ENCODE results near the gene FOSL2. TPM values are rescaled to one million over a fixed set of nuclear protein-coding genes. Genes with fewer than 3 reads are reported as not detected.

The FOSL2 gene
- total RNA-seq, 1 experiment from 2014 or later = 141 TPM

GRCh38 chr2:28407131-28407975 is 14.7 kb downstream of the FOSL2 start:
- H3K27me3 Mint-ChIP-seq (ENCODE audit: insufficient read depth, unreplicated experiment) = no peaks in the 10 kb centered on the region
- no TSS peak for BruUV-seq (replicated peaks)
- H3K36me3 Mint-ChIP-seq (ENCODE audit: insufficient read depth, unreplicated experiment) = no peaks in the 10 kb centered on the region
- peaks cover 32% of the 10 kb centered on the region for H3K4me1 Mint-ChIP-seq (ENCODE audit: insufficient read depth, unreplicated experiment)
- DNase-seq (ENCODE audit: unreplicated experiment) = no peak
- CTCF ChIA-PET = interaction anchor here (0.9 to 1.0 kb wide), 3 partner anchors 45 to 724 kb away, joined by 3 to 5 read pairs (median 5); no protein-coding TSS in a partner anchor
- no peaks in the 10 kb centered on the region for H3K9me3 Mint-ChIP-seq (ENCODE audit: unreplicated experiment)
- peak overlapping the region; percentile 85 for H3K27ac Mint-ChIP-seq (ENCODE audit: low read depth, unreplicated experiment)
- H3K4me3 Mint-ChIP-seq (ENCODE audit: unreplicated experiment) = no peak overlapping the region
- intact Hi-C loops (cut with micrococcal nuclease) = loop anchor here (2.0 to 5.0 kb wide), 2 partner anchors 45 to 345 kb away; partner anchors contain the start of gene PPP1CB
- TF ChIP-seq, protein P1, sequence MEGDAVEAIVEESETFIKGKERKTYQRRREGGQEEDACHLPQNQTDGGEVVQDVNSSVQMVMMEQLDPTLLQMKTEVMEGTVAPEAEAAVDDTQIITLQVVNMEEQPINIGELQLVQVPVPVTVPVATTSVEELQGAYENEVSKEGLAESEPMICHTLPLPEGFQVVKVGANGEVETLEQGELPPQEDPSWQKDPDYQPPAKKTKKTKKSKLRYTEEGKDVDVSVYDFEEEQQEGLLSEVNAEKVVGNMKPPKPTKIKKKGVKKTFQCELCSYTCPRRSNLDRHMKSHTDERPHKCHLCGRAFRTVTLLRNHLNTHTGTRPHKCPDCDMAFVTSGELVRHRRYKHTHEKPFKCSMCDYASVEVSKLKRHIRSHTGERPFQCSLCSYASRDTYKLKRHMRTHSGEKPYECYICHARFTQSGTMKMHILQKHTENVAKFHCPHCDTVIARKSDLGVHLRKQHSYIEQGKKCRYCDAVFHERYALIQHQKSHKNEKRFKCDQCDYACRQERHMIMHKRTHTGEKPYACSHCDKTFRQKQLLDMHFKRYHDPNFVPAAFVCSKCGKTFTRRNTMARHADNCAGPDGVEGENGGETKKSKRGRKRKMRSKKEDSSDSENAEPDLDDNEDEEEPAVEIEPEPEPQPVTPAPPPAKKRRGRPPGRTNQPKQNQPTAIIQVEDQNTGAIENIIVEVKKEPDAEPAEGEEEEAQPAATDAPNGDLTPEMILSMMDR (IDR thresholded peaks at IDR 0.05; ENCODE audit: unreplicated experiment) = no peak
- POLR2A ChIA-PET = interaction anchor here (0.6 to 5.5 kb wide), 16 partner anchors 10 to 1856 kb away, joined by 3 to 53 read pairs (median 4); partner anchors contain the start of gene FOSL2

DNA sequence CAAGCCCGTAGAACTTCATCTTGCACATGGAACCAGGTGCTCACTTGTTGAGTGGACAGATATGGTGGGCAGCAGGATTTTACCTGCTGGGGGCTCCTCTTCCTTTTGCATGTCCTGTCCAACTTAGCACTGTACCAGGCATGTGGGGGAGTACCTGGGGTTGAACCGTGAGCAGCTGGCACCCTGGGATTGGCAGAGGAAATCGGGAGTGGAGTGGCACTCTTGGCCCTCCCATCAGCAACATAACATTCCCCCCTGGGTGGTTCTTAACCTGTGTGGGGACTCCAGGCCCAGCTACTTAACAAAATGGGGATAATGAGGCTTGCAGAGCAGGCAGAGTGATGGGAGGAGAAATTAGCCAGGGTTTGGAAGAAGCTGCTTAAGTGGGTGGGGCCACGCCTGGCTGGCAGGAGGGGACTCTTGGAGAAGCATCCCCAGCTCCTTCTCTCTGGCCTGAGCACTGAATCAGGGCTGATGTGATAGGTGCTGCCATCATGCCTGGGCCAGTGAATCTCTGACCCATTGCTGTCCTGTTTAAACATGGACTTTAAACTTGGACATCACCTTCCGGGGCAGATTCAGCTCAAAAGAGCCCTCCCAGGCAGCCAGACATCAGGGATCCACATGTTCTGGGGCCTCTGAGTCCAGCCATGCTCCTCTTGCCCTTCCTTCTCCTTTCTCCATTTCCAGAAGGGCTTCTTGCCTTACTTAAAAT is 15.5 kb downstream of the FOSL2 start:
- Mint-ChIP-seq H3K4me3 (ENCODE audit: unreplicated experiment) (no peak overlapping the region), H3K27me3 (ENCODE audit: insufficient read depth, unreplicated experiment) (no peaks in the 10 kb centered on the region), H3K4me1 (ENCODE audit: insufficient read depth, unreplicated experiment) (peaks cover 31% of the 10 kb centered on the region), H3K9me3 (ENCODE audit: unreplicated experiment) (no peaks in the 10 kb centered on the region), H3K36me3 (ENCODE audit: insufficient read depth, unreplicated experiment) (no peaks in the 10 kb centered on the region), H3K27ac (ENCODE audit: low read depth, unreplicated experiment) (peak overlapping the region; percentile 85)
- DNase-seq (ENCODE audit: unreplicated experiment) = no peak
- BruUV-seq (replicated peaks) = no TSS peak
- TF ChIP-seq, protein P1 (IDR thresholded peaks at IDR 0.05; ENCODE audit: unreplicated experiment) = no peak
- POLR2A ChIA-PET = interaction anchor here (0.5 to 5.5 kb wide), 22 partner anchors 7 to 704 kb away, joined by 3 to 53 read pairs (median 4); partner anchors contain the start of gene FOSL2
- CTCF ChIA-PET = interaction anchor here (0.8 to 1.0 kb wide), 4 partner anchors 45 to 725 kb away, joined by 3 to 5 read pairs (median 4); no protein-coding TSS in a partner anchor
- intact Hi-C loops (cut with micrococcal nuclease) = loop anchor here (2.0 to 5.0 kb wide), 2 partner anchors 45 to 344 kb away; partner anchors contain the start of gene PPP1CB

- TF ChIP-seq, protein P1 (IDR thresholded peaks at IDR 0.05; ENCODE audit: unreplicated experiment) = no peak
- DNase-seq (ENCODE audit: unreplicated experiment) = peak; percentile 62
- BruUV-seq (replicated peaks) = no TSS peak
- Mint-ChIP-seq H3K36me3 (ENCODE audit: insufficient read depth, unreplicated experiment) (no peaks in the 10 kb centered on the region), H3K27me3 (ENCODE audit: insufficient read depth, unreplicated experiment) (no peaks in the 10 kb centered on the region), H3K27ac (ENCODE audit: low read depth, unreplicated experiment) (no peak overlapping the region), H3K4me3 (ENCODE audit: unreplicated experiment) (no peak overlapping the region), H3K4me1 (ENCODE audit: insufficient read depth, unreplicated experiment) (peaks cover 32% of the 10 kb centered on the region), H3K9me3 (ENCODE audit: unreplicated experiment) (no peaks in the 10 kb centered on the region)
- POLR2A ChIA-PET = interaction anchor here (0.5 to 5.5 kb wide), 20 partner anchors 8 to 715 kb away, joined by 3 to 53 read pairs (median 4); no protein-coding TSS in a partner anchor
- CTCF ChIA-PET = interaction anchor here (0.6 to 1.5 kb wide), 6 partner anchors 38 to 920 kb away, joined by 3 to 4 read pairs (median 3); no protein-coding TSS in a partner anchor
- intact Hi-C loops (cut with micrococcal nuclease) = loop anchor here (5.0 kb wide), 1 partner anchor 343 kb away; the partner anchor contains the start of gene PPP1CB
Observed at GRCh38 chr2:28408764-28409599, 16.3 kb downstream of the FOSL2 start.

Data from MCF 10A (cell line).